Upper lobe of left lung (tissue), 4 donors: ENCODE results near the gene KHDC4.

ENCODE experiments used
- POLR2AphosphoS5 ChIP-seq, 2 donors: sonication (generic); formaldehyde crosslinking; IDR thresholded peaks; one replicate each; pipeline ENCODE4 v1.5.1; 2017; ENCODE audit warnings: antibody characterized with exemption in 2 of 2
- TF ChIP-seq, protein P1 (sequence below), 6 experiments: fragments of 450-650 bp in 4 of 6; fragments of 200-600 bp in 2 of 6; sonication (generic) in 2 of 6; IDR thresholded peaks; one replicate each; pipeline ENCODE4 v1.5.1; 2016 to 2019; ENCODE audit warnings: antibody characterized with exemption in 6 of 6

DNA sequence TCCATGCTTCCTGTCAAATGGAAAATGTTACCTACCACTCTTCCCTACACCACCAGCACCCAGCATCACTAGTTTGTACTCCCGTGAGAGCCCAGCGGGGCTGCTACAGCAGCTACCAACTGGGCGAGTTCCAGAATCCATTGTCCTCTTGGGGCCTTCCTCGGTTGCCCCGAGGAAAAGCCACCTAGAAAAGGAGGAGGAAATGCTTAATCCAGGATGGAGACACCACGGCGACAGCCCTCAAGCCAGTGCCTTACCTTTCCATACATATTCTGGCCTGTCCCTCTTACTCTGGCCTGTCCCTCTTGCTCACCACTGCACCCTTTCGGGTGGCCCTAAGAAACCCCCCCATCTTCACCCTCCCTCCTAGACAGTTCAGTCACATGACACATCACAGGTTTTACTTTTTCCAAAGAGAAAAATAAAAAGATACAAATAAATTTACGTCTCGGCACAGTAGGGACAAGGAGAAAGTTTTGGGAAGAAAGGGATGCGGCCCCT, 23.5 kb downstream of the KHDC4 start:
- no peak for TF ChIP-seq POLR2AphosphoS5 (IDR thresholded peaks at IDR 0.05)
- TF ChIP-seq, protein P1, sequence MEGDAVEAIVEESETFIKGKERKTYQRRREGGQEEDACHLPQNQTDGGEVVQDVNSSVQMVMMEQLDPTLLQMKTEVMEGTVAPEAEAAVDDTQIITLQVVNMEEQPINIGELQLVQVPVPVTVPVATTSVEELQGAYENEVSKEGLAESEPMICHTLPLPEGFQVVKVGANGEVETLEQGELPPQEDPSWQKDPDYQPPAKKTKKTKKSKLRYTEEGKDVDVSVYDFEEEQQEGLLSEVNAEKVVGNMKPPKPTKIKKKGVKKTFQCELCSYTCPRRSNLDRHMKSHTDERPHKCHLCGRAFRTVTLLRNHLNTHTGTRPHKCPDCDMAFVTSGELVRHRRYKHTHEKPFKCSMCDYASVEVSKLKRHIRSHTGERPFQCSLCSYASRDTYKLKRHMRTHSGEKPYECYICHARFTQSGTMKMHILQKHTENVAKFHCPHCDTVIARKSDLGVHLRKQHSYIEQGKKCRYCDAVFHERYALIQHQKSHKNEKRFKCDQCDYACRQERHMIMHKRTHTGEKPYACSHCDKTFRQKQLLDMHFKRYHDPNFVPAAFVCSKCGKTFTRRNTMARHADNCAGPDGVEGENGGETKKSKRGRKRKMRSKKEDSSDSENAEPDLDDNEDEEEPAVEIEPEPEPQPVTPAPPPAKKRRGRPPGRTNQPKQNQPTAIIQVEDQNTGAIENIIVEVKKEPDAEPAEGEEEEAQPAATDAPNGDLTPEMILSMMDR (IDR thresholded peaks at IDR 0.05): no peak
